Measurements from ENCODE around the gene SEMA7A.
A peak's percentile ranks its signal among the peaks of the same experiment; 100 is the strongest.

Gene SEMA7A

DNA sequence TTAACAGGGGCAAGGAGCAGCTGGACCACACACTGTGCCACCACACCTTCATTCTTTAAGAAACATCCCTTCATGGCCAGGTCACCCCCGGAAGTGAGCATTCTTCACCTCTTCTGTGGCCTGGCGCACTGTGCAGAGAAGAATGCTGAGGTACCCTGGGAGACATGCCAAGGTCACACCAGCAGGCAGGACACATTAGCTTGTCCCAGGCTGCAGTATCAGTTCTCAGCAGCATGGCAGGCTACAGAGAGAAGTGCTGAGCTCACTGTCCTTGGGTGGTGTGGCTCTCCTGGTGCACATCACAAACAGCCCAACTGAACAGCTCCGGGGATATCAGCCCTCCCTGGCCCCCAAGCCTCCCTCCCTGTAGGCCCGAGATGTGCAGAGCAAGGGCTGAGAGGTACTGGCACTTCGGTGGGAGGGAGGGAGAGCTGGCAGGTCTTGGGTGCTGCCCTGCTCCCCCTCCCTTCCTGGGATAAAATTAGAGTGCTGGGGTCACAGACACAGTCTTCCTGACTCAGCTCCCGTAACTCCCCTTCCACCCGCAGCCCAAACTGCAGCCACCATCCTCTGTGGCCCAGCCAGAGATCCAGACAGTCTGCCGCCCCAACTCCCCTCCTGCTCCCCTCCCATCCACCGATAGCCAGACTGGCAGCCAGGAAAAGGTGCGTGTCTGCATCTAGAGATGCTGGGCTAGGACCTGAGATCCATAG is 13.4 kb downstream of the SEMA7A start:
- intact Hi-C loops (cut with DNase I), result no loop called here
- DNase-seq, result peak in 1 of 10 donors; percentile 86

DNA sequence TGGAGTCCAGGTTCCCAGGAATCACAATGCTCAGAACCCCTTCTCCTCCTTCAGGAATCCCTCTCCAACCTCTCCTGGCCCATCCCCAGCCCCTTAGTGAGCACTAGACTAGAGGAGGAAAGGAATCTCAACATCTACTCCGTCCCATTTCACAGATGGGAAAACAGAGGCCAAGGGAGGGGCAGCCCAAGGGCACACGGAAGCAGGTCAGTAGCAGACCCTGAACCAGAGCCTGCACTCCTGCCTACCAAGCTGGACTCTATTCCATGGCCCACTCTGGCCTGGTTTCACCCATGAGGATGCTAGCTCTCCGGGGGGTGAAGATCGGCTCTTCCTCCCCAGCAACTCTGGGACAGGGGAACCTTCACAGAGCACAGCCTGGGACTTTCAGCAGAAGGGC is 14.3 kb downstream of the SEMA7A start:
- intact Hi-C loops (cut with DNase I), result no loop called here
- DNase-seq, result no peak

DNA sequence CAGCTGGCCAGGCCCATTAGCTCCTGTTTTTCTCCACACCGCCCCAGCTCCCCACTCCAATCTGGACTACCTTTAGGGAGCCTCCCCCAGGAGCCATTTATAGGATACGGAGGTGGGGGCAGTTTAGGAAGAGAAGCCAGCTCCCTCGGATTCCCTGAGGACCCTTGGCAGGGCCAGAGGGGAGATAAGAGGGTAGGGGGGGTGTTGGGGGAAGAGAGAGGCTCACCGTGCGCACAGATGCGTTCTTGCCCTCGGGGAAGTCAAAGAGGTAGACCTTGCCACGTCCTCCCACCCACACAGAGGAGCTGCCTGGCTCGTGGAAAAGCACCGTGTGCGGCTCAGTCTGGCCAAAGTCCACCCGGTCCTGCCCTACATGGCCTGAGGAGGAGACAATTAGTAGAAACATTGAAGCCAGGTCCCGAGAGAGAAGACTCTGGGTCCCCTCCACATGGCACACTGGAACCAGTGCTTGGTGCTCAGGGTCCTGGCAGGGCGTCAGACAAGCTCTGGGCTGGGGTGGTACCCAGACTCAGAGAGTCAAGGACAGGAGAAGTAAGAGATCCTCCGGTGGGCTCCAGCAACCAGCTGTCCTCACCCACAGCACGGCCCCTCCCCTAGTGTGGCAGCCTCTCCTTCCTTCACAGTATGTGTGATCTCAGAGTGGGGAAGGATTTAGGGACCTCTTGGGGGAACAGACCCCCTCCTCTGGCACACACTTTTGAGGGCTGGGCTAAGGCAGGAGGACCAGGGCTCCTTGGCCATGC is 15.0 kb downstream of the SEMA7A start:
- peak in 1 of 10 donors; percentile 75 for DNase-seq
- intact Hi-C loops (cut with DNase I), result no loop called here

DNA sequence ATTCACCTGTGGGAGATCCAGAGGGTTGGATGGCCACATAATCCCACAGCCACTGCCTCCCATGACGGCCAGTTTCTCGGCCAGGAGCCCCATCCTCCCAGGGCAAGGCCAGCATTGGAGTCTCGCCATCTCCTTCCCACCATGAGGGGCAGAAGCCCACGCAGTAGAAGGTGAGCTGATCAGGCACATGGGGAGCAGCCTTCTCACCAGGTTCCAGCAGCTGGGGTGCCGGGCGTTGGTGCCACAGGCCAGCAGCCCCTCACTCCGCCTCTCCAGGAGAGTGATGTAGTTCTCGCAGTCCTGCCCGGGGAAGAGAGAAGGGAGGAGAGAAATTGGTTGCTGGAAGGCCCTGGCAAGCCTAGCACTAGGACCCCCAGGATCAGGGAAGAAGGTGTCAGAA is 16.1 kb downstream of the SEMA7A start:
- intact Hi-C loops (cut with DNase I), result no loop called here
- DNase-seq, result no peak

DNA sequence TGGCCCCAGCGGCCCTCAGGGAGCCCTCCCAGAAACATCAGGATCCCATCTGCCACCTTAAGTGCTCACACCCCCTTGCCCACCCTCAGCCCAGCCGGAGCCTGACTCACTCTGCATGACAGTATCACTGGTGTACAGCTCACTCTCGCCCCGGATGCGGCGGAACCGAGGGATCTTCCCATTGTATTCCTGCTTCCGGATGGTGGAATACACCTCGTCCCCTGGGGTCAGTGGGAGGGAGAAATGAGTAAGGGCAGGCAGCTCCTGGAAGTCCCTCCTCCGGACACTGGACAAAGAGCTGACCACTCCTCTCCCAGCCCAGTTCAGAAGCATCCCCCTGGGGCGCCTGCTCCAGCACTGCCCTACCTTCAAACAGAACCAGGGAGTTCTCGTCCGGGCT is 16.5 kb downstream of the SEMA7A start:
- DNase-seq, result peak in 1 of 10 donors; percentile 89
- intact Hi-C loops (cut with DNase I), result no loop called here

DNA sequence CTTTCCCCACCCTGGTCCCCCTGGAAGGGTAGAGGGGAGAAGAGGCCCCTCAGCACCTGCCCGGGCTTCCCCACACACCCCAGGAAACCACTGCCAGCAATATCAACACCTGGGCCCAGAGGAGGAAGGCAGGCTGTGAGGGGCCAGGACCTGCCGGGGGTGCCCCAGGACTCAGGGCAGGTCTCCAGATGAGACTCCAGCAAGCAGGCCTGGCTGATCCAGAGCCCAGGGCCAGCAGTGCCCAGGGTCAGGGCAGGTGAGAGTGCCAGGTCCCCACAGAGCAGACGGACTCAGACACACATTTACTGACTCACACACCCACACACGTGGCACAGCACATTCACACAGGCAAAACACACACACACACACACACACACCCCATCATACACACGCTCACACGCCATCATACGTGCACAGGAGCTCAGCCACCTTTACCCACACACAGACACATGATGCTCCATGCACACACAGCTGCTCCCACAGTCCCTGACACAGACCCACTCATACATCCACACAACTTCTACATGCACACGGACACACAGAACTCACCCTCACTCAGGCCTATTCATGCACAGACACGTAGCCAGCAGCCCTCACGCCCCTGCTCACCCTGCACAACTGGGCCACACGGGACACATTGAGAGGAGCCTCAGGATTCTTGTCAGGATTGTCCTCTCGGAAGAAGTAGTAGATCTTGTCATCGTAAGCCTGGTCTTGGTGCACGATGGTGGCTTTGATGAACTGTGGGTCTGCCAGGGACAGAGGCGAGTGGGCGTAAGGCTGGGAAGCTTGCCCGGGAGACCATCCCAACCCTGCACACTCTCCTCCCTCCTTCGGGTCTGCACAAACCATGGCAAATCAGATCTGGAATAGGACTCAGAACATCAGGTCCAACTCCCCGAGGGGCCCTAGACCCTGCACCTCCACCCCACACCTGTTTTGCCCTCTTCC is 17.5 kb downstream of the SEMA7A start:
- DNase-seq, result peak in 1 of 10 donors; percentile 86
- intact Hi-C loops (cut with DNase I), result no loop called here

DNA sequence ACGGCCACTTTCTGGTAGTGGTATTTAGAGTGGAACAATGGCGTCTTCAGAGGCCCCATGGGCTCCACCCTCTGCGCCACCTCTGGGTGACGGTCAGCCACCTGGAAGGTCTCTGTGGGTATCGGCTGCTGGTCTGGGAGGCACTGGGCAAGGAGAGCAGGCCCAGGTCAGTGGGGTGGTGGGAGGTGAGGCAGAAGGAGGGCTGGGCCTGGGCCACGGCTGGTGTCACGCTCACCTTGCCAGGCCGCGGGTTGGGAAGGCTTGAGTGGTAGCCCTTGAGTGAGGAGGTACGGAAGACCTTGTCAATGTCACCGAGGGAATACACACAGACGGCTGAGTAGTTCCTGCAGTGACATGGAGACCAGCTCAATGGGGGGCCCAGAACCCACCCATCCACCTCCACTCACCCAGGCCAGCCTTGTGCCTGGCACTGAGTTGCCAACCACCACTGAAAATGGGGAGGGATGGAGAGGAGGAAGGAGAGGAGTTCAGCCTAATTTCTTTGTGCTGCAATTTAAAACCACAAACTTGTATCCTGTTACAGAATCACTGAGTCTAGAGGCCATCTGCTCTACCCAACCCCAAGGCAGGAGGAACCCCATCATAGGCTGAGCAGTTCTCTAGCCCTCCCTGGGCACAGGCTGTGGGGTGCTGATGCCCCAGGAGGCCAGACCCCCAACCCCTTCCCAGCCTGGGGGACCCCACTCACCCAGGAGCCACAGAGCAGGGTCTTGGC is 19.0 kb downstream of the SEMA7A start:
- no peak for DNase-seq
- intact Hi-C loops (cut with DNase I), result no loop called here

DNA sequence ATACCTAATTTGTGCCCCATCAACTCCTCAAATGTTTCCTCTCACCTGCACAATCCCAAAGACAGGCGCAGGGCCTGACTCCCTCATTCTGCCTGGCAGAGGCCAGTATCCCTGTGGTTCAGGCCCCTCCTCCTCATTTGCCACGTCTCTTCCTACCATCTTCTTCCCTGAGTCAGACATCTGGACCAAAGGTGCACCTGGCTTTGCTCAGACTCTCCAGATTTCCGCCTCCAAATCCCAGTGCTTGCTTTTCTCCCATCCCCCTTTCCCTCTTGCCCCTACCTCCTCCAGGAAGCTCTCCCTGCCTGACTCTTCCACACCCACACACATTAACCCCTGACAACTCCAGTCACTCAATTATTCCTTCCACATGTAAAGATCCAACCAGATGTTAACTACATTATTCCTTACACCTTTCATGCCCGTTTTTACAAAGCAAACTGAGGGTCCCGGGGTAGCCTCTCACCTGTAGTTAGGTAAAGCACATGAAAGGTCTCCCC is 19.6 kb downstream of the SEMA7A start:
- no peak for DNase-seq
- intact Hi-C loops (cut with DNase I), result no loop called here

DNA sequence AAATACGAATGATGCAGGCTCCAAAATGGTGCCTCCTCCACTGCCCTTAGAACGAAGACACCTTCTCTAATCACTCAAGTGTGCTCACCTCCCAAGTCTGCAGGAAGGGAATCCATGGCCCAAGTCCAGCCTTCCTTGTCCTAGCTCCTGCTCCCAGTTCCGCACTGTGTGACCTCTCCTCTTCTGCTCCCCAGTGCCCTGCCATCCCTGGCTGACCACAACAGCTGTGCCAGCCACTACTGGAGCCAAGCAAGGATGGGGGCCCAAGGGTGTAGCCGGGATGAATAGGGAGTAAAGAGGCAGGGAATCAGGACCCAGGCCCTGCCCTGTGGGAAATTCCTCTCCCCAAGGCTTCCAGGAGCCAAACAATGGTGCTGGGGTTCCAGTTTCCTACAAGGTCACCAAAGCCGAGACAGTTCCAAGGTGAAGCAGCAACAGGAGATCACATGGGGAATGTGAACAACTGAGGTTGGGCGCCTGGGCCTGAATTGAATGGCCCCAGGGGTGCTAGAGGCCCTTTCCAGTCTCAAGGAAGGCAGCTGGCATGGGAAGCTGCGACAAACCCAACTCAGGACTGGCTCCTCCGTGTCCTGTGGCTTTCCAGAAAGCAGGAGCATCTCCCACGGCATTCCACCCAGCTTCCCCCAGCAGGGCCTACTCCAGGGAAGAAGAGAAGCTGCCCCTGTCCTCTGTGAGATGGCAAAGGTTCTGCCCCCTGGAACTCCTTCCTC is 20.2 kb downstream of the SEMA7A start:
- intact Hi-C loops (cut with DNase I), result no loop called here

DNA sequence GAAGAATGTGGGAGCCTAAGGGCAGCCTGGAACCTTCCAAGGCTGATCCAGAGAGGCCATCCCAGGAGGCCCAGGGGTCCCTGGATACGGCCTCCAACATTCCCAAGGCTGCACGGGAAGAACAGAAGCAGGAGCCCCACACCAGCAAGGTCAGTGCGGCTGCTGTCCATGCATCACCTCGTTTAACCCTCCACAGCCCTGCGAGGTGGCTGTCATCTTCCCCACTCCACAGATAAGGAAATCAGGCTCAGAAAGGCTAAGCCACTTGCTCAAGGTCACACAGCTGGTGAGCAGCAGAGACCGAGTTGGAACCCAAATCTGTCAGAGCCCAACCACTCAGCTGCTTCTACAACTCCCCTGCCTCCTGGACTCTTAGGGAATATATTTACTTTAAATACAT is 21.6 kb downstream of the SEMA7A start:
- intact Hi-C loops (cut with DNase I), result no loop called here
- no peak for DNase-seq

More for the DNA sequence above, 20.2 kb downstream of the SEMA7A start:
- no peak for DNase-seq

DNA sequence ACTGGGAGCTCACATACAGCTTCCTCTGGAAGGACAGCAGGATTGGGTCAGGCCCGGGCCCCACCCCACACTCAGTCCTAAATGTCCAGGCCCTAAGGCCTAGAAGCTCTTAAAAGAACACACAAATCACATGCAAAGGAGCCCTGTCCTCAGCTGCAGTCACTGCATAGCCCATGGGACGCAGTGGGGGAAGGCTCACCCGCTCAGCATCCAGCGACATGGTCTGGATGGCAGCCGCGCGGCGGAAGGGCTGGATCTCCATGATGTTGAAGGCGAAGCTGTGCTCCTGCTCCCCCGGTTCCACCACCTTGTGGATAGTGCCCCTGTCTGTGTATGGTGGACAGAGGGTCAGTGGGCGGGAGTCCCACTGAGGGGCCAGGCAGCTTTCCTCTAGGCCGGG is 22.1 kb downstream of the SEMA7A start:
- no peak for DNase-seq
- intact Hi-C loops (cut with DNase I), result no loop called here

DNA sequence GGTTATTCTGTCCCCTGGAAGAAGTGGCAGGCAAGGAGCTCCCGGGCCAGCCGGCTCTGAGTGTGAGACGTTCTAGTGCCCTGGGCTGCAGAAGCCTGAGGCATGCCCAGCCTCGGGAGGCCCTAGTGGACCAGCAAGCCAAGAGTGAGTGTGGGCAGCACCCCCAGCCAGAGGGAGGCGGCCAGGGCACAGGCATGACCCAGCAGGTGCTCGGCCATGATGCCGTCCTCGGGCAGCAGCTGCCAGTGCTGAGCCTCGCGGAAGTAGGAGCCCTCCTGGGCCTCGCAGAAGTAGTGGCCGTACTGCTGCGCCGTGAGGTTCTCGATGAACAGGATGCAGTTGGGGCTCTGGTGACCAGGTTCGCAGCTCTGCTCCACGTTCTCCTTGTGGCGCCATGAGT is 23.3 kb downstream of the SEMA7A start:
- DNase-seq, result no peak
- intact Hi-C loops (cut with DNase I), result no loop called here

DNA sequence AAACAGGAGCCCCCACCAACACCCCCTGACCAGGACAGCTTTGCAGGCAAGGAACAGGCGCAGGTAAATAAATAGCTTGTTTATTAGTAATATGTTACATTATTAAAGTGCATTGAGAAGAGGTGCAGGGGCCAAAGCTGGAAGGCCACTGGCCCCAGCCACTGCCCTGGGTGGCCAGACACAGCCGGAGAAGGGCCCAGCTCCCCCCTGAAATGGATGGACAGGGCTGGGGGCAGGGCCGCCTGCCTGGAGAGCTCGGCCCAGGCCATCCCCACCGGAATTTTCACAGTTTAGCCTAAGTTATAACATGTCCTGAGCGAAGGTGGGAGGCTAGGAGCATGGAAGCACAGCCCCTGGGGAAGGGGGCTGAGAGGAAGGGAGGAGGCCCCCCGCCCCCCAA is 24.5 kb downstream of the SEMA7A start:
- no peak for DNase-seq
- intact Hi-C loops (cut with DNase I), result no loop called here

DNA sequence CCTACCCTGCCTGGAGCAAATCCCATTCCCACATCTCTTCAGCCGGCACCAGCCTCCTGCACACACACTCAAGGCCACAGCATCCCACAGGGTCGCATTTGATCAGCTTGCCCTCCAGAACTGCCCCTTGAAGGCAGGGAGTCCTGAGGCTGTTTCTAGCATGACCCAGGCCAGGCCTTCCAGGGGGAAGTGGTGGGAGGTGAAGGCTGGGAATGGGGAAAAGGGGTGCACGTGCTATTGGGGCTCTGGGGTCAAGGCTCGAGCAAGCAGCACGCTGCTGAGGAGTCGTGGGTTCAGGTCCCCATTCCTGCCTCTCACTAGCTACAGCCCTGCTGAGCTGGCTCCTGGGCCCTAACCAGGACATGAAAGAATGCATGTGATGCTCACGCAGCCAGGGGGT is 24.9 kb downstream of the SEMA7A start:
- DNase-seq, result no peak
- intact Hi-C loops (cut with DNase I), result no loop called here

DNA sequence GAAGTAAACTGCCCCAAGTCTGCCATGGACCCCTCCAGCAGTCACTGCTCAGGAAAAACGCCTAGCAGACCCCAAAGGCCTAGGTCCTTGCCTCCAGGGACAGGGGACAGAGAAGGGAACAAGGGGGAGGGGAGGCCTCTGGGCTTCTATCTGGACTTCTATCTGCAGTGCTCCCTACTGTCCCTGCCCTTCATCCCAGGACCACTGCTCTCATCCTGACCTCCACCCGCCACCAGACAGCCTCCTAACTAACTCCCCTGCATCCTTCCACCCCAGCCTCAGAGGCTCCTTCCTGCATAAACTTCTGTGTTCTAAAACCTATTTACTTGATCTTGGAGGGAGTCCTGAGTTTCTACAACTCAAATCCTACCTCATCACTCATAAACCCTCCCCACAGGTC is 25.4 kb downstream of the SEMA7A start:
- intact Hi-C loops (cut with DNase I), result no loop called here
- no peak for DNase-seq

DNA sequence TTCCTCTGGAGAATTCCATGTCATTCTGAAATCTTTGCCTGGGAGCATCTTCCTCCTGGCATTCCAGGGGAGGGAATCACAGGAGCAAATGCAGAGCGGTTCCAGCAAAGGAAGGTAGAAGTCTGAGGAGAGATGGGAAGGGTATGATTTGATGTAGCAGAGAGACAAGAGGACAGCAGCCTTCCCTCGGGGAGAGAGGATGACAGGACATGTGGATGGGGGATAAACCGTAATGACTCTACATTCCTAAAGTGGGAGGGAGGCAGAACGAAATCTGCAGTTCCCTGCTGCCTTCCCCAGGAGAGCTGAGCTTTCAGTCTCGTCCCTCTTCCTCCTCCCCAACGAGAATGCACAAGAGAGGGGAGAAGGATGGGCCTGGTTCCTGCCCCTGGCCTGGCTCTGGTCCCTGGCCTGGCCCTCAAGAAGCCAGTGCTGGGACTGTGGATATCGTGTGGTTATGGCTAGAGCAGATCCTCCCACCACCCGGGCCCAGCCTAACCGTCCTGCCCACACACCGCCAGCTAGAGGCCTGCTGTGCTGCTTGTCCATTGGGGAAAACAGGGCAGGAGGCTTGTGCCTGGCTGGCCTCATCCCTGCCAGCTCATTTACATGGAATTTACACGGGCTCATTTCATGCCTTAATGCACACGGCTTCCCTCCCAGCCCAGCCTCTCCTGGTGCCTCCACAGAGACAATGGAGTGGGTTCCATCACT is 26.6 kb downstream of the SEMA7A start:
- intact Hi-C loops (cut with DNase I), result no loop called here
- peak in 9 of 10 donors; percentile 44 to 96 (median 79) for DNase-seq

DNA sequence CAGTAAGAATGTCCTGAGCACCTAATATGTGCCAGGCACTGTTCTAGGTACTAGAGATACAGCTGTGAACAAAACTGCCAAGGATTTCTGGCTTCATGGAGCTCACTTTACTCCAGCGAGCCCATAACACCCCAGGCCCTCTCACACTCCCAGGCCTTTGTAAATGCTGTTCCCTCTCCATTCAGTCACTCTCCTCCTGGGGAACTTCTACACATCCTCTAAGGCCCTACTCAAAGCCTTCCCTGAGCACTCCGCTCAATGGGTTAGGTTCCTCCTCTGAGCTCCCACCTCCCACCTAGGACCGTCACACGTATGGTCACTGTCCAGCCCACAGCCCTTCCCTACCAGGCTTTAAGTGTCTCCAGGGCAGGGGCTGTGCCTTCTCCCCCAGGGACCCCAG is 27.2 kb downstream of the SEMA7A start:
- intact Hi-C loops (cut with DNase I), result no loop called here
- no peak for DNase-seq

DNA sequence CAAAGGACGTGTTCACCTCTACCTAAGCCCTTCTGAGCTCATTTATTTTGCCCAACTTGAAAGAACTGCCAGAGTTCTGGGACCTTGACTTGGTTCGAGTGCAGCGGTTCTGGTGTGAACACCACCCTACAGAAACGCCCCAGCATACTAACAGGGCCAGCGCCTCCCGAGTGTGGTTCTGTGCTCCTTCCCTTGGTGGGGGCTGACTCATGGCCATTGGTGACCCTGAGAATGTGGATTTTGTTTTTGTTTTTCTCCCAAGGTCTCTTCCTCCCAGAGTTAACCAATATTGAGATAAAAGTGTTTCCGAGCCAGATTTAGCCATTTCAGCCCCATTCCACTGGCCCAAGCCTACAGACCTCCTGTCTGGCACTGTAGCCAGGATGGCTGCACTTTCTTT is 27.9 kb downstream of the SEMA7A start:
- intact Hi-C loops (cut with DNase I), result no loop called here
- no peak for DNase-seq

Measured in posterior cingulate gyrus (tissue), 11 donors.